GM19023 (cell line): ENCODE data around the gene NUB1.

Source experiments
- ATAC-seq: cut with Tn5 transposase; IDR thresholded peaks from one replicate; pipeline ENCODE4 v1.9.1; 2021; ENCODE audit warnings: mild to moderate bottlenecking, moderate library complexity; ENCODE audit not compliant: unreplicated experiment

Gene NUB1

GRCh38 chr7:151376218-151376902 is 34.7 kb downstream of the NUB1 start:
- no peak for ATAC-seq

DNA sequence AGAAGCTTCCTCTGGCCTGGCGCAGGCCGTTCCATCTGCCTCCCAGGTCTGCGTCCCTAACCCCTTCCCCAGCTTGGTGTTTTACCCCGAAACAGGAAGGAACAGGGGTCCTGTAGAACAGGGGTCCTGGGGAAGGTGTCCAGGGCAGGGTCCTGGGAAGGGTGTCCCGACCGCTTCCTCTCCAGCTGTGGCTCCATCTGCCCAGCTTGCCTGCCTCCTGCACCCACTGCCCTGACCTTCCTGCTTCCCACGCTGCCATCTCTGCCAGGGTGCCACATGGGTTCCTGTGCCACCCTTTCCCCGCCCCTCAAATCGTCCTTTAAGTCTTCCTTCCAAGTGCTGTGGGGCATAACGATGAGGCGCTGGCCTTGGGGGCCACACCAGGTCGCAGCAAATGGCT is 35.8 kb downstream of the NUB1 start:
- no peak for ATAC-seq

DNA sequence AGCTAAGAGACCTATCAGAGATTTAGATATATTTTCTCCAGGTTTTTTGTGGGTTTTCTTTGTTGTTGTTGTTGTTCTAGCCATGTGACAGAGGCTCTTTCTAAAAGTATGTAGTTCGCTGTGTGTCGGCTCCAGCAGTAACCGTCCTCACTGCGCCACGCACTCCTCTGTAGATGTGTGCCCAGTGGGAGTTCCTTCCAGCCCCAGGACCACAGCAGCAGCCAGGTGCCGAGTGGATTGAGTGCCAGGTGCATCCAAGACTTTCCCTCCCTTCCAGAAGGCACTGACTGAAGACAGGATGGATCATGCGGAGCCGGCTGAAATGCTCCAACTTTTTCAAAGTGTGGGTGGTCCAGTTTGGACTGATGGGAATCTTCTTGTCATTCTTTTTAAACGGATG is 36.4 kb downstream of the NUB1 start:
- ATAC-seq, result no peak

- no peak for ATAC-seq
Observed at GRCh38 chr7:151378496-151379192, 37.0 kb downstream of the NUB1 start.

GRCh38 chr7:151379193-151379520 is 37.5 kb downstream of the NUB1 start:
- ATAC-seq, result no peak

DNA sequence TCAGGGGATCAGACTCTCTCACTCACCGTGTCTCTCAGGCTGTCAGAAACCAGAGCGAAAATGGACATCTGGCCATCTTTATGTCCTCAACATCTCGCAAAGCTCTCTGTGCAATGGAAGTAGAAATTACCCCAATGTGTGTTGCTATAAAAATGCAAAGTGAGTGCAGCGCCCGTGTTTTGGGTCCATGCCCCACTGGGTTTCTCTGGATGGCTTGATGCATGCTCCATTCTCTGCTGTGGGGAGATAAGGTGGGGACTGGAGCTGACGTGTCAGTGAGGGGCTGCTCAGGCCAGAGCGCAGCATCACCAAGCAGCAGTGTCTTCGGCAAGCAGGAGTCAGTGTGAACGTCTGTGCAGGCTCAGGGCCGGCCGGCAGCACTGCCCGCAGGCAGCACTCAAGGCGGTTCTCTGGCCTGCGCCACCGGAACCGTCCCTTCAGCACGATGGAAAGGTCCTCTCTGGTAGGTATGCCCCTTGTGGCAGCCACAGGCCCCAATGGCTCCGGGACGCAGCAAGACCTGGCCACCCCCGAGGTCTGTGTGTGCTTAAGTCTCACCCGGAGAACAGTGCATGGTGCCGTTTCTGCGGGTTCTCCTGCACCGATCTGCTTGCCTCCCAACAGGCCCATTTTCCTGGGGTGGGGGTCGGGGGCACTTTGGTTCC is 38.1 kb downstream of the NUB1 start:
- ATAC-seq, result no peak

DNA sequence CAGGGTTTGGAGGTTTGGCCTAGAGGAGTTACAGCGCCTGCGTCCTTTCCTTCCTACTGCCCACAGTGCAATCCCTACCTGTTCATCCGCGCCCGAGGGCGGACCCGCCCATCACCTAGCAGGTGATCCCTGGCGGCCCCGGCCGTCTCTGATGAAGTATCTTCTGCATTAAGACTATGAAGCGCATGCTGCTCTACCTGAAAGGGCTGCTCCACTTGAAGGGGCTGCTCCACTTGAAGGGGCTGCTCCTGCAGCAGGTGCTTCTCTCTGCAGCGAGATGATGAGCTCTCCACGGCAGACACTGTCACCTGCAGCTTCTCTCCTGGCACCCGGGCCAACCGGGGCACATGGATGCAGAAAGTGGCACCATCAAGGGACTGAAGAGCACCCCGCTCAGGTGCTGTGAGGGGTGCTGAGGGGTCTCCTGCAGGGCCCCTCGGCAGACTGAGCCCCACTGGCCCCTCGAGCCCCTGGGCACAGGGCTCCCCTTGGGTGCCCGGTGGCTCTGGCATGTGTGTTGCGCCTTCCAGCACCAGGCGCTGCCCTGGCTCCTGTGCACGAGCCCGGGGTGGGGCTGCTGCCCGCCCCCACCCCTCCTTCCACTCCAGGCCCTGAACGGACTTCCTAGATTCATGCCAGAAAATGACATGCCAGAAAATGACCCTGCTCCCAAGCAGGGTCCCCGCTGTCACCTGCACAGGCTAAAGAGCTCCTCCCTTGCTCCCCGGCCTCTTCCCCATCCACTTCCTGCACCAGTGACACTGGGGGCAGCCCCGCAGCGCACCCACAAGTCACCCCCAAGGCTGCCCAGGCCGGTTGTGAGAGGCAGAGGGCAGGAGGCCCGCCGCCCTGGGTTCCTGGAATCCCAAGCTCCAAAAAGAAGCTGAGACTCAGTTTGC is 38.8 kb downstream of the NUB1 start:
- no peak for ATAC-seq

DNA sequence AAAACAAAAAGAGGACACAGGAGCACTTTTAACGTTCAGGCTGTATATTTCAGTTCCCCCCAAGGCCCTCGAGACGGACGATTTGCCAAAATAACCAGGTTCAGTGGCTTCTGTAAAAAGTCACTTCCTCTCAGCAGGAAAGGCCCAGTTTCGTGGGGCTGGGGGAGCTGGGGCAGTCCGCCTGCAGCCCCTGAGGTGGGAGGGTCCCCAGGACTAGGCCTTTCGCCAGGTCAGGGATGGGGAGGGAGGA is 39.4 kb downstream of the NUB1 start:
- ATAC-seq, result no peak

- no peak for ATAC-seq
Observed at GRCh38 chr7:151381348-151382078, 39.9 kb downstream of the NUB1 start.

DNA sequence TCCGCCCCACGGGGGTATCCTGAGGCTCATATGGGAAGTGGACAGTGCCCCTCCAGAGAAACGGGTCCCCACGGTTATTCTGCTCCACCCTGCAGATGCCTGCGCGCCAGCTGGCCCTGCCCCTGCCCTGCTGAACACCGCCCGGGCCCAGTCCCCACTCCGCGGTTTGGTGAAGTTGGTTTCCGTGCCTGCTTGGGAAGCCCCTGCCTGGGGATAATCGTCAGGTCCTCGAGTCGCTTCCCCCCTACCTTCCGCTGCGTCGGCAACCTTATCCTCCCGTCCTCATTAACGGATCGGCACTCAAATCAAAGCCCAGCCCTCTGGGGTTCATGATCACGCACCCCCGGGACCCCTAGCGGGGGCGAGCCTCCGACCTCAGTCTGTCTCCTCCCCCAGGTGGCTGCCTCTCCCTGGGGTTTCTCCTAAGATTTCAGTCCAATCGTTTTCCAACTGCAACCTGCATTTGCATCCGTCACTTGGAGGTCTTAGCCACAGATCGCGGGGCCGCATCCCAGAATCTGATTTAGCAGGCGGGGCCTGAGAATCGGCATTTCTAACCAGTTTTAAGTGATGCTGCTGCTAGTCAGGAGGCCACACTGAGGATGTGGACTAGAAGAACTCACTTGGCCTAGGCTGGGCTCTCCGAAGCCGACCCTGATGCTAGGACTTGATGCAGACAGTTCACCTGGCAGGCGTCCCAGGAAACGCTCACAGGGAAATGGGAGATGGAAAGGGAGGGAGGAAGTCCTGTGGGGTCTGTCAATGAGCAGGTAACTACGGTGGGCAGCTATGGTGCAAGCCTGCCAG is 40.7 kb downstream of the NUB1 start:
- no peak for ATAC-seq

- no peak for ATAC-seq
Observed at GRCh38 chr7:151383638-151384351, 42.2 kb downstream of the NUB1 start.

DNA sequence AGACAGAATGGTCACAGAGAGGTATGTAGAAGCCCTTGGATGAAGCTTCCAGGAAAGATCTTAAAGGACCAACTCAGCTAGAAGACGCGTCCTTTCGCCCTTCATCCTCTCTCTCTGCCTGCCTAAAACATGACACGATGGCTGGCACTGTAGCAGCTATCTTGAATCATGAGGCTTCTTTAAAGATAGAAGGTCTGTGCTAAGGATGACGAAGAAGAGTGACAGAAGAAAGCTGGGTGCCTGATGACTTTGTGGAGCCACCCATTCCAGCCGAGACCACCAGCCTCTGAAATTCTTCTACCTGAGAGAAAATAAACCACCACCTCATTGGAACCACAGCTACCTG is 42.7 kb downstream of the NUB1 start:
- no peak for ATAC-seq

- ATAC-seq, result no peak
Observed at GRCh38 chr7:151384776-151385625, 43.4 kb downstream of the NUB1 start.

DNA sequence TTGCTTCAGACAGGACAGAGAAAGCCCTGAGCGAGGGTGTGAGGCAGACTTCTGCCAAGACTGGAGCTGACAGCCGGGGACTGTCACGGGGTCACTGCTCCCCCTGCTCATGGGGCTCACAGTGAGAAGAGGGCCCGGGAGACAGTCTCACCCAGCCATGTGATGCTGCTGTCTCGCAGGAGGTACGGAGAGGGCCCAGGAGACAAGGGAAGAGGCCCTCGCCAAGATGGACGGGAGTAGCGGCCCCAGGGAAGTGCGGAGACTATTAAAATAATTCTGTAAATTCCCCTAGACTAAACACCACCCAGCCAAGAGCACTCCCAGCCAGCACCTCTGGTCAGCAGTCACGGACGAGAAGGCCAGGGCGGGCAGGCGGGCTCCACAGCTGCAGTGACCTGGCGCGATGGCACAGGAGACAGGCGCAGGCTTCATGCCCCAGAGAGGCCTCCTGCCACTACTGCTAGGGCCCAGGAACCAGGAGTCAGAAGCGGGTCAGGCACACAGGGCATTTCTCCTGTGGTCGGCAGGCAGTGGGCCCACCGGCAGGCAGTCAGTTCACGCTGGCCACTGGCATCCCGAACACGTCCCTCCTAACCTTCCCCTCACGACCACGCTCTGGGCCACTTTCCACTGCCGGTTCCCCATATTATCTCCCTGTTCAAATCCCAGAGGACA is 44.2 kb downstream of the NUB1 start:
- no peak for ATAC-seq

GRCh38 chr7:151386301-151387160 is 44.9 kb downstream of the NUB1 start:
- no peak for ATAC-seq

- ATAC-seq, result no peak
Observed at GRCh38 chr7:151387161-151388006, 45.8 kb downstream of the NUB1 start.

DNA sequence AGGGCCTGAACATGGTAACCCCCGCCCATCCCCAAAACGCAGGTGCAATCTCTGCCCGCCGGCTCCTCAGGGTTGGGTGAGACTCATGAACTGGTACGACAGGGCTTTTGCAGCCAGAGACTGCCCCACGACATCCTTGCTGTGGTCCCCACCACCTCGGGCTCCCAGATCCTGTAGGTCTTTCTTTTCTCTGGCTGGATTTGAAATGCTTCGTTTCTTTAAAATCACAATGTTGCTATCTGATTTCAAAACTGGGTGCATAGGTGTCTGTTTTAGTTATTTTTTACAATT is 46.3 kb downstream of the NUB1 start:
- no peak for ATAC-seq
